Muscle layer of colon (tissue), 2 donors: ENCODE measurements around the gene DENND4C.
"Not testable (repeated sequence)": the region's sequence is repeated elsewhere in the genome, so short reads cannot be mapped to it uniquely, and the experiment has no call there.

Experiments used
- H3K27ac ChIP-seq: one replicate; pipeline ENCODE4 v1.7.0; 2013; ENCODE audit warnings: low read depth, mild to moderate bottlenecking, low read length, moderate library complexity
- H3K27me3 ChIP-seq, 2 donors: one replicate each; pipeline ENCODE4 v1.7.0; 2013; ENCODE audit warnings: low read length in 2 of 2, mild to moderate bottlenecking in 2 of 2; ENCODE audit not compliant: insufficient read depth in 2 of 2, control insufficient read depth in 1 of 2
- H3K36me3 ChIP-seq: one replicate; pipeline ENCODE4 v1.7.0; 2013; ENCODE audit warnings: mild to moderate bottlenecking, low read length; ENCODE audit not compliant: insufficient read depth
- H3K4me1 ChIP-seq: one replicate; pipeline ENCODE4 v1.7.0; 2013; ENCODE audit warnings: mild to moderate bottlenecking, low read length; ENCODE audit not compliant: insufficient read depth
- H3K4me3 ChIP-seq, 2 donors: one replicate each; pipeline ENCODE4 v1.7.0; 2013; ENCODE audit warnings: low read length in 2 of 2, low read depth in 1 of 2, mild to moderate bottlenecking in 1 of 2, moderate library complexity in 1 of 2
- H3K9ac ChIP-seq: one replicate; pipeline ENCODE4 v1.7.0; 2013; ENCODE audit warnings: low read length
- H3K9me3 ChIP-seq: one replicate; pipeline ENCODE4 v1.7.0; 2013; ENCODE audit warnings: mild to moderate bottlenecking, low read length
- donor health status: abdominal sarcoma.
- donor health status: Adenocarcinoma of cecum.

DENND4C gene

GRCh38 chr9:19230355-19231125 is at the start of gene DENND4C:
TSS of gene DENND4C (plus strand) at chr9:19230693. CDS start at chr9:19276175, 45,482 bp downstream.
- H3K4me3 ChIP-seq, result peak within 1 kb of the TSS; percentile 86 to 92
- H3K27me3 ChIP-seq, result no peaks in the 10 kb centered on the region
- H3K27ac ChIP-seq, result peak within 1 kb of the TSS; percentile 93
- H3K4me1 ChIP-seq, result peaks cover 21% of the 10 kb centered on the region
- peak within 1 kb of the TSS; percentile 93 for H3K9ac ChIP-seq
- no peaks in the 10 kb centered on the region for H3K36me3 ChIP-seq
- no peaks in the 10 kb centered on the region for H3K9me3 ChIP-seq

GRCh38 chr9:19180991-19181390 is 49.5 kb upstream of the DENND4C start:
- peaks cover 26% of the 10 kb centered on the region for H3K4me1 ChIP-seq
- H3K27me3 ChIP-seq, result no peaks in the 10 kb centered on the region

GRCh38 chr9:19181561-19181960 is 48.9 kb upstream of the DENND4C start:
- Histone ChIP-seq H3K4me1 (peaks cover 26% of the 10 kb centered on the region), H3K4me3 (no peak overlapping the region), H3K36me3 (no peaks in the 10 kb centered on the region), H3K27me3 (no peaks in the 10 kb centered on the region), H3K27ac (no peak overlapping the region), H3K9ac (no peak overlapping the region), H3K9me3 (no peaks in the 10 kb centered on the region)

More at GRCh38 chr9:19180991-19181390, 49.5 kb upstream of the DENND4C start:
- Histone ChIP-seq H3K36me3 (no peaks in the 10 kb centered on the region), H3K9me3 (no peaks in the 10 kb centered on the region), H3K27ac (no peak overlapping the region), H3K4me3 (no peak overlapping the region), H3K9ac (no peak overlapping the region)

GRCh38 chr9:19184144-19184917 is 46.2 kb upstream of the DENND4C start:
- Histone ChIP-seq H3K9me3 (no peaks in the 10 kb centered on the region), H3K27me3 (no peaks in the 10 kb centered on the region), H3K9ac (peak overlapping the region; percentile 4), H3K27ac (peak overlapping the region; percentile 82), H3K4me3 (no peak overlapping the region), H3K4me1 (peaks cover 26% of the 10 kb centered on the region), H3K36me3 (no peaks in the 10 kb centered on the region)

- no peaks in the 10 kb centered on the region for H3K27me3 ChIP-seq
- H3K9ac ChIP-seq, result no peak overlapping the region
- H3K9me3 ChIP-seq, result no peaks in the 10 kb centered on the region
- no peaks in the 10 kb centered on the region for H3K36me3 ChIP-seq
- no peak overlapping the region for H3K4me3 ChIP-seq
- H3K27ac ChIP-seq, result peak overlapping the region; percentile 82
- H3K4me1 ChIP-seq, result peaks cover 26% of the 10 kb centered on the region
Observed at GRCh38 chr9:19185191-19185590, 45.3 kb upstream of the DENND4C start.

GRCh38 chr9:19186232-19186631 is 44.3 kb upstream of the DENND4C start:
- no peaks in the 10 kb centered on the region for H3K36me3 ChIP-seq
- H3K9me3 ChIP-seq, result no peaks in the 10 kb centered on the region
- no peak overlapping the region for H3K4me3 ChIP-seq
- no peaks in the 10 kb centered on the region for H3K27me3 ChIP-seq
- H3K9ac ChIP-seq, result no peak overlapping the region
- H3K27ac ChIP-seq, result no peak overlapping the region
- peaks cover 26% of the 10 kb centered on the region for H3K4me1 ChIP-seq

GRCh38 chr9:19188771-19189170 is 41.7 kb upstream of the DENND4C start:
- no peak overlapping the region for H3K4me3 ChIP-seq
- no peaks in the 10 kb centered on the region for H3K36me3 ChIP-seq
- no peak overlapping the region for H3K27ac ChIP-seq

GRCh38 chr9:19192202-19193028 is 38.1 kb upstream of the DENND4C start:
- no peaks in the 10 kb centered on the region for H3K4me1 ChIP-seq
- no peaks in the 10 kb centered on the region for H3K27me3 ChIP-seq
- no peaks in the 10 kb centered on the region for H3K9me3 ChIP-seq
- H3K36me3 ChIP-seq, result no peaks in the 10 kb centered on the region
- H3K27ac ChIP-seq, result no peak overlapping the region
- H3K4me3 ChIP-seq, result no peak overlapping the region
- H3K9ac ChIP-seq, result no peak overlapping the region

More at GRCh38 chr9:19188771-19189170, 41.7 kb upstream of the DENND4C start:
- H3K9ac ChIP-seq, result no peak overlapping the region
- H3K9me3 ChIP-seq, result no peaks in the 10 kb centered on the region
- H3K27me3 ChIP-seq, result no peaks in the 10 kb centered on the region
- peaks cover 16% of the 10 kb centered on the region for H3K4me1 ChIP-seq

- H3K36me3 ChIP-seq, result no peaks in the 10 kb centered on the region
- no peak overlapping the region for H3K4me3 ChIP-seq
- no peaks in the 10 kb centered on the region for H3K27me3 ChIP-seq
- H3K4me1 ChIP-seq, result no peaks in the 10 kb centered on the region
- no peak overlapping the region for H3K9ac ChIP-seq
- H3K9me3 ChIP-seq, result no peaks in the 10 kb centered on the region
- no peak overlapping the region for H3K27ac ChIP-seq
Observed at GRCh38 chr9:19193029-19193324, 37.5 kb upstream of the DENND4C start.

- not testable (repeated sequence) for H3K27me3 ChIP-seq, H3K4me3 ChIP-seq
Observed at GRCh38 chr9:19193358-19193973, 37.0 kb upstream of the DENND4C start.

GRCh38 chr9:19198406-19198805 is 32.1 kb upstream of the DENND4C start:
- Histone ChIP-seq H3K36me3 (no peaks in the 10 kb centered on the region), H3K27me3 (no peaks in the 10 kb centered on the region), H3K9ac (no peak overlapping the region), H3K27ac (no peak overlapping the region), H3K4me3 (no peak overlapping the region), H3K4me1 (peaks cover 19% of the 10 kb centered on the region), H3K9me3 (no peaks in the 10 kb centered on the region)

More at GRCh38 chr9:19193358-19193973, 37.0 kb upstream of the DENND4C start:
- not testable (repeated sequence) for H3K9me3 ChIP-seq, H3K9ac ChIP-seq, H3K27ac ChIP-seq, H3K4me1 ChIP-seq, H3K36me3 ChIP-seq
